ENCODE measurements around the gene LETM1.

LETM1 gene

GRCh38 chr4:1822568-1823544 is 33.1 kb downstream of the LETM1 start:
- DNase-seq, result no peak

GRCh38 chr4:1821679-1822567 is 34.0 kb downstream of the LETM1 start:
- no peak for DNase-seq

- no peak for DNase-seq
Observed at GRCh38 chr4:1819816-1820215, 36.1 kb downstream of the LETM1 start.

- no peak for DNase-seq
Observed at GRCh38 chr4:1819284-1819683, 36.7 kb downstream of the LETM1 start.

- DNase-seq, result no peak
Observed at GRCh38 chr4:1815997-1816860, 39.7 kb downstream of the LETM1 start.

DNA sequence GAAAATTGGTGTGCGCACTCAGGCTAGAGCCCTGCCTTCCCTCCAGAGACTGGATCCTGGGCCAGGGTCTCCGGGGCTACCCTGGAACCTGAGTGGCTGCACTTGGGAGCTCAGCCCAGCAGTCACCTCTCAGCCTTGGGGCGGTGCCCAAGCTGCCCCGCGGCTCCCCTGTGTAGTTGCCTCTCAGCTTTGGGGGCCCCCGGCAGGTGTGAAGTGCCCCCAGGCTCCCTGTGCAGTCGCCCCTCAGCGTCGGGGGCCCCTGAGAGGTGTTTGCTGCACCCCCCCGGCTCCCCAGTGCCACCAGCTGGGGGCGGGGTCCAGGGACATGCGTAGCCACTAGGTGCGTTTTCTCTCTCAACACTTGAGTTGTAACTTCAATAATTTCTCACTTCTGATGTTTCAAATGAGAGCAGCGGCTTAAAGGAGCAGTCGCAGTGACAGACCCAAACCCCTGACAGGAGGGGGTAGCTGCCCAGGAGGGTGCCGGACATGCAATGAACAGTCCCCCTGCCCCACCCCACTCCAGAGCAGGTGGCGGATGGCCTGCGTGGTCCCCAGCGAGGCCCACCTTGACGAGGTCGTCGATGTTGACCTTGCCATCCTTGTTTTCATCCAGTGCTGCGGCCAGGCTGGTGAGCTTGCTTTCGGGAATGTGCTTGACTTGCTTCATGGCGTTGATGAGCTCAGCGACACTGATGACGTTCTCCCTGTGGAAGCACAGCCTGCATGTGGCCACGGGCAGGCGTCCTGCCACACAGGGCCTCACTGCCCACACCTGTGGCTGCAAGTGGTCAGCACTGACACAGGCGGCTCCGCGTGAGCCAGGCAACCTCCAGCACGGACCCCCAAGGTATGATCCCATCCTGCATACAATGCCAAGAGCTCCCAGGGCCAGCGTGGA is 40.6 kb downstream of the LETM1 start:
- no peak for DNase-seq

DNA sequence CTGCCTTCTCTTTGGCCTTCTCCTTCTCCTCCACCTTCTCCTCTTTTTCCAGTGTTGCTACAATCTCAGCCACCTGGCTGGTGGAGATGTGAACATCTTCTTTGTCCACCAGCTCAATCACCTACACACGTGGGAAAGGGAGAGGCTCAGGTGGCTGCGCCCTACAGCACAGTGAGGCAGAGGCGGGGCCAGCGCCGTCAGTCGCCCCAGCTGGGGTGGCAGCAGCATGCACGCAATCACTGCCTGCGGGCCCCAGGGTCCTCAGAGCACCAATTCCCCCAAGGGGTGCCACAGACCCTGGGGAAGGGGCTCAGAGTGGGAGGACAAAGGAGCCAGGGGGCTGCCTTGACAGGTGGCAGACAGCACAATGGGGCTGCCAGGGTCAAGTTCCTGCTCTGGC is 41.5 kb downstream of the LETM1 start:
- DNase-seq, result no peak

- no peak for DNase-seq
Observed at GRCh38 chr4:1813915-1814314, 42.0 kb downstream of the LETM1 start.

- no peak for DNase-seq
Observed at GRCh38 chr4:1813231-1813630, 42.7 kb downstream of the LETM1 start.

- no peak for DNase-seq
Observed at GRCh38 chr4:1812720-1813119, 43.2 kb downstream of the LETM1 start.

GRCh38 chr4:1810765-1811164 is 45.2 kb downstream of the LETM1 start:
- no peak for DNase-seq

DNA sequence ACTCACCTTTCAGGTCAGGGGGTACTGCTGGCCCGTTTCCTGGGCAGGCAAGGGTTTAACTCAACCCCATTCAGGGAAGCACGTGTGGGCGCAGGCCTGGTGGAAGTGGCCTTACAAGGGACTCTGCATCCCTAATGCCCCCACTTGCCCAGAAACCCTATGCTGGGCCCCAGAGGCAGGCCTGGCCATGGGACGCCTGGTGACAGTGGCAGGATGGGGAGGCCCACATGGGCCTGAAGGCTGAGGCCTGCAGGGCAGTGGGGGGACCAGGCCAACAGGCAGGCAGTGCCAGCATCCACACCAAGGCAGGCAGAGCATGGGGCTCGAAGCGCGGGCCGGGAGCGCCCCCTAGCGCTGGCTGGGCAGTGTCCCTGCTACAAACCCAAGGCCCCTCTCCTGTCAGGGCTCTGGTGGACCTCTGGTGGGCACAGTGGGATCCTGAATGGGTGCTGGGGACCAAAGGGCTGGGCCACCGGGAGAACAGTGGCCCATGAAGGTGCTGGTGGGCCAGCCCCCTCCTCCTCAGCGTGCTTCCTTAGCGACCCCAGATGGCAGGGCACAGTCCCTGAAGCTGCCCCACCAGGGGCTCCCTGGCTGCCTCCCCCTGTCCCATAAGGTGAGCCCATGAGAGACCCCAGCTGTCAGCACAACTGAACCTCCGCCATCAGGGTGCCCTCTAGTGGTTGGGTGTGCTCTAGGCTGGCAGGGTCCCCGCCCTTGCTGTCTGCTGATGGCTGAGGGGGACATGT is 46.0 kb downstream of the LETM1 start:
- DNase-seq, result peak; percentile 35

- DNase-seq, result no peak
Observed at GRCh38 chr4:1808851-1809753, 46.9 kb downstream of the LETM1 start.

- no peak for DNase-seq
Observed at GRCh38 chr4:1808396-1808795, 47.6 kb downstream of the LETM1 start.

DNA sequence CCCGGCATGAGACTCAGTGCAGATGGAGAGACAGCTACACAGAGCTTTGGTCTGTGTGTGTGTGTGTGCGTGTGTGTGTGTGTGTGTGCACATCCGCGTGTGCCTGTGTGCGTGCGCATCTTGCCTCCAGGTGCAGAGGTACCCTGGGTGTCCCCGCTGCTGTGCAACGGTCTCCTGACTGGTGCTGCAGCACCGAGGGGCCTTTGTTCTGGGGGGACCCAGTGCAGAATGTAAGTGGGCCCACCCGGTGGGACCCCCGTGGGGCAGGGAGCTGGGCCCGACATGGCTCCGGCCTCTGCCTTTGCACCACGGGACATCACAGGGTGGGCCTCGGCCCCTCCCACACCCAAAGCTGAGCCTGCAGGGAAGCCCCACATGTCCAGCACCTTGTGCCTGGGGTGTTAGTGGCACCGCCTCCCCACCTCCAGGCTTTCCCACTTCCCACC is 48.6 kb downstream of the LETM1 start:
- DNase-seq, result no peak

DNA sequence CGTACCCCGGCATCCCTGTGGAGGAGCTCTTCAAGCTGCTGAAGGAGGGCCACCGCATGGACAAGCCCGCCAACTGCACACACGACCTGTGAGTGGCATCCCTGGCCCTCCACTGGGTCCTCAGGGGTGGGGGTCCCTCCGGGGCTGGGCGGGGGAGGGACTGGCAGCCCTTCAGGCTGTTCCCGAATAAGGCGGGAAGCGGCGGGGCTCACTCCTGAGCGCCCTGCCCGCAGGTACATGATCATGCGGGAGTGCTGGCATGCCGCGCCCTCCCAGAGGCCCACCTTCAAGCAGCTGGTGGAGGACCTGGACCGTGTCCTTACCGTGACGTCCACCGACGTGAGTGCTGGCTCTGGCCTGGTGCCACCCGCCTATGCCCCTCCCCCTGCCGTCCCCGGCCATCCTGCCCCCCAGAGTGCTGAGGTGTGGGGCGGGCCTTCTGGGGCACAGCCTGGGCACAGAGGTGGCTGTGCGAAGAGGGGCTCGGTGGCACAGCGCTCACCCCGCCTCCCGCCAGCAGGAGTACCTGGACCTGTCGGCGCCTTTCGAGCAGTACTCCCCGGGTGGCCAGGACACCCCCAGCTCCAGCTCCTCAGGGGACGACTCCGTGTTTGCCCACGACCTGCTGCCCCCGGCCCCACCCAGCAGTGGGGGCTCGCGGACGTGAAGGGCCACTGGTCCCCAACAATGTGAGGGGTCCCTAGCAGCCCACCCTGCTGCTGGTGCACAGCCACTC is 49.2 kb downstream of the LETM1 start:
- DNase-seq, result no peak

- DNase-seq, result no peak
Observed at GRCh38 chr4:1806223-1806564, 49.8 kb downstream of the LETM1 start.

- DNase-seq, result no peak
Observed at GRCh38 chr4:1805493-1806222, 50.3 kb downstream of the LETM1 start.
